Measurements from ENCODE around the gene MAK. TPM values are rescaled to one million over a fixed set of nuclear protein-coding genes. Genes with fewer than 3 reads are reported as not detected.
A peak's percentile ranks its signal among the peaks of the same experiment; 100 is the strongest.

The MAK gene
- total and polyA plus RNA-seq, 2 donors (not counting 1 experiment from before 2014, with no cell fraction given), result 0.04 TPM; not detected in 1

- 16% methylated on average over 31 of the region's 51 CpGs for WGBS (ENCODE audit: insufficient coverage)
- Mint-ChIP-seq H3K4me1 (peaks cover 27% of the 10 kb centered on the region), H3K27ac (peak overlapping the region; percentile 20), H3K4me3 (no peak overlapping the region), H3K9me3 (ENCODE audit: insufficient read depth) (no peaks in the 10 kb centered on the region), H3K27me3 (peaks cover 73% of the 10 kb centered on the region)
- POLR2A ChIA-PET, result no interaction called here
- H3K9ac ChIP-seq (ENCODE audit: low read length), result no peak overlapping the region
- H3K79me2 ChIP-seq (ENCODE audit: control insufficient read depth, insufficient read depth, low read length), result no peaks in the 10 kb centered on the region
- TF ChIP-seq, protein P1, sequence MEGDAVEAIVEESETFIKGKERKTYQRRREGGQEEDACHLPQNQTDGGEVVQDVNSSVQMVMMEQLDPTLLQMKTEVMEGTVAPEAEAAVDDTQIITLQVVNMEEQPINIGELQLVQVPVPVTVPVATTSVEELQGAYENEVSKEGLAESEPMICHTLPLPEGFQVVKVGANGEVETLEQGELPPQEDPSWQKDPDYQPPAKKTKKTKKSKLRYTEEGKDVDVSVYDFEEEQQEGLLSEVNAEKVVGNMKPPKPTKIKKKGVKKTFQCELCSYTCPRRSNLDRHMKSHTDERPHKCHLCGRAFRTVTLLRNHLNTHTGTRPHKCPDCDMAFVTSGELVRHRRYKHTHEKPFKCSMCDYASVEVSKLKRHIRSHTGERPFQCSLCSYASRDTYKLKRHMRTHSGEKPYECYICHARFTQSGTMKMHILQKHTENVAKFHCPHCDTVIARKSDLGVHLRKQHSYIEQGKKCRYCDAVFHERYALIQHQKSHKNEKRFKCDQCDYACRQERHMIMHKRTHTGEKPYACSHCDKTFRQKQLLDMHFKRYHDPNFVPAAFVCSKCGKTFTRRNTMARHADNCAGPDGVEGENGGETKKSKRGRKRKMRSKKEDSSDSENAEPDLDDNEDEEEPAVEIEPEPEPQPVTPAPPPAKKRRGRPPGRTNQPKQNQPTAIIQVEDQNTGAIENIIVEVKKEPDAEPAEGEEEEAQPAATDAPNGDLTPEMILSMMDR (IDR thresholded peaks at IDR 0.05), result no peak
- no peak for TF ChIP-seq EZH2 (IDR thresholded peaks at IDR 0.05; ENCODE audit: borderline replicate concordance, insufficient read depth, low read depth, low read length, poor library complexity, severe bottlenecking)
- peaks cover 0 to 51% (median 6%) of the 10 kb centered on the region in 3 donors for H3K9me3 ChIP-seq (ENCODE audit: control extremely low read depth in 1 of 3, control insufficient read depth in 2 of 3, insufficient read depth in 1 of 3, low read length in 2 of 3)
- CTCF ChIA-PET, result interaction anchor here (0.5 kb wide), 1 partner anchor 405 kb away, joined by 3 read pairs; no protein-coding TSS in a partner anchor
- no peak overlapping the region for H3K4me2 ChIP-seq (replicated peaks; ENCODE audit: low read depth, low read length, poor library complexity, severe bottlenecking)
- no peak overlapping the region for H3K27ac ChIP-seq (ENCODE audit: low read length in 2 of 2)
- H2AFZ ChIP-seq (ENCODE audit: insufficient read depth, low read depth, low read length, poor library complexity, severe bottlenecking), result no peak overlapping the region
- H3K27me3 ChIP-seq (replicated peaks in 1 of 4; ENCODE audit: control extremely low read depth in 1 of 4, control insufficient read depth in 3 of 4, insufficient read depth in 4 of 4, low read length in 3 of 4), result peaks cover 0 to 79% (median 70%) of the 10 kb centered on the region in 4 experiments
- H3K4me1 ChIP-seq (ENCODE audit: control insufficient read depth in 2 of 2, insufficient read depth in 2 of 2, low read length in 2 of 2), result peaks cover 41% of the 10 kb centered on the region in 2 donors
- ATAC-seq (ENCODE audit: low read depth) (no peak), DNase-seq (peak; percentile 32)
- H4K20me1 ChIP-seq (ENCODE audit: control insufficient read depth, insufficient read depth, low read length, poor library complexity, severe bottlenecking), result no peaks in the 10 kb centered on the region
- intact Hi-C loops (cut with micrococcal nuclease), result no loop called here
- no peak overlapping the region for H3K4me3 ChIP-seq (ENCODE audit: control extremely low read depth in 1 of 5, extremely low read depth in 1 of 5, insufficient read depth in 1 of 5, low read depth in 2 of 5, low read length in 4 of 5)
- no peaks in the 10 kb centered on the region for H3K36me3 ChIP-seq (replicated peaks in 1 of 2; ENCODE audit: control extremely low read depth in 1 of 2, control insufficient read depth in 1 of 2, extremely low read depth in 1 of 2, insufficient read depth in 2 of 2, low read length in 1 of 2)
Observed at GRCh38 chr6:10883312-10884244, 45.2 kb upstream of the MAK start.
